GM12878 (cell line): ENCODE data around the gene TBCD. TPM values are rescaled to one million over a fixed set of nuclear protein-coding genes. Genes with fewer than 3 reads are reported as not detected.

Experiments
- ATAC-seq: fragments of 200-7000 bp; cut with Tn5 transposase; 3 replicates; pipeline ENCODE4 v1.9.1; 2020; ENCODE audit warnings: mild to moderate bottlenecking, moderate library complexity
- BruUV-seq: library from RNA; stranded (reverse); fragments of 400-500 nt; replicated peaks from 2 replicates; lab custom pipeline; 2021; lab: Mats Ljungman, UMichigan
- CTCF ChIA-PET: fragments of 300-600 bp; sonication (Branson Sonifier 250); formaldehyde crosslinking; extraction: SDS; loops from one replicate; lab custom pipeline; 2021; ENCODE audit warnings: inconsistent platforms; lab: Yijun Ruan, JAX
- POLR2A ChIA-PET: fragments of 350-600 bp; formaldehyde crosslinking; extraction: SDS; loops from one replicate; lab custom pipeline; 2021; ENCODE audit warnings: inconsistent platforms; lab: Charles Lee
- RAD21 ChIA-PET: fragments of 300-600 bp; sonication (Branson Sonifier 250); formaldehyde crosslinking; loops from one replicate; lab custom pipeline; 2023; ENCODE audit warnings: antibody characterized with exemption; ENCODE audit not compliant: unreplicated experiment; lab: Charles Lee
- SMC1A ChIA-PET: fragments of 300-600 bp; sonication (Branson Sonifier 250); formaldehyde crosslinking; loops from one replicate; lab custom pipeline; 2023; ENCODE audit not compliant: unreplicated experiment, uncharacterized antibody; lab: Charles Lee
- DNase-seq: peaks from one replicate; pipeline ENCODE4 v3.0.0-alpha.2; 2011; ENCODE audit warnings: low read depth, low spot score
- FAIRE-seq: peaks from 3 replicates; lab custom pipeline; 2011; peaks lifted over from hg19 to GRCh38; lab: Jason Lieb, UNC
- H2AFZ ChIP-seq: 2 replicates; pipeline ENCODE4 v1.6.0; 2011; ENCODE audit warnings: low read depth, low read length, control low read depth; ENCODE audit not compliant: control insufficient read depth
- H3K27ac ChIP-seq: 2 replicates; pipeline ENCODE4 v1.5.1; 2011; ENCODE audit warnings: control low read depth; ENCODE audit not compliant: control insufficient read depth, insufficient read depth
- H3K27me3 ChIP-seq, 2 experiments: replicated peaks in 1 of 2; 2 replicates each; pipeline versions ENCODE4 v1.6.0 to v1.6.1; 2011; ENCODE audit warnings: low read length in 1 of 2; ENCODE audit not compliant: control insufficient read depth in 2 of 2, insufficient read depth in 2 of 2
- H3K36me3 ChIP-seq, 2 experiments: 2 replicates each; pipeline ENCODE4 v1.5.1; 2011; ENCODE audit warnings: low read length in 1 of 2; ENCODE audit not compliant: control insufficient read depth in 2 of 2, insufficient read depth in 2 of 2
- H3K4me1 ChIP-seq: 2 replicates; pipeline ENCODE4 v1.6.1; 2011; ENCODE audit warnings: mild to moderate bottlenecking, low read length, moderate library complexity, mixed read lengths; ENCODE audit not compliant: control insufficient read depth, insufficient read depth
- H3K4me2 ChIP-seq: 2 replicates; pipeline ENCODE4 v1.6.0; 2011; ENCODE audit warnings: control low read depth; ENCODE audit not compliant: control insufficient read depth, insufficient read depth
- H3K4me3 ChIP-seq: fragments of 200-600 bp; sonication (generic); 2 replicates; pipeline ENCODE4 v1.5.1; 2016
- H3K79me2 ChIP-seq: 2 replicates; pipeline ENCODE4 v1.6.0; 2011; ENCODE audit warnings: low read length; ENCODE audit not compliant: control insufficient read depth, insufficient read depth
- H3K9ac ChIP-seq: 2 replicates; pipeline ENCODE4 v1.8.0; 2011; ENCODE audit warnings: low read length, control low read depth, mixed read lengths; ENCODE audit not compliant: control insufficient read depth, insufficient read depth
- H3K9me3 ChIP-seq: replicated peaks from 3 replicates; pipeline ENCODE4 v1.5.1; 2011; ENCODE audit warnings: mild to moderate bottlenecking, low read length; ENCODE audit not compliant: control insufficient read depth, insufficient read depth
- H4K20me1 ChIP-seq: 2 replicates; pipeline ENCODE4 v1.6.0; 2011; ENCODE audit not compliant: control insufficient read depth, insufficient read depth
- ATF7 ChIP-seq: fragments of 450-650 bp; IDR thresholded peaks from 2 replicates; pipeline ENCODE4 v1.6.1; 2016; ENCODE audit warnings: low read depth, mild to moderate bottlenecking
- CBX5 ChIP-seq: sonication (generic); IDR thresholded peaks from 2 replicates; pipeline ENCODE4 v1.6.1; 2016; ENCODE audit warnings: low read depth, moderate library complexity, mild to moderate bottlenecking, inconsistent platforms
- CHD1 ChIP-seq: IDR thresholded peaks from 2 replicates; pipeline ENCODE4 v1.6.1; 2012; ENCODE audit warnings: low read depth, low read length, improper control_type of control experiment
- CHD2 ChIP-seq: IDR thresholded peaks from 2 replicates; pipeline ENCODE4 v1.6.1; 2011; ENCODE audit warnings: low read depth, low read length, improper control_type of control experiment, borderline replicate concordance
- EED ChIP-seq: sonication (generic); IDR thresholded peaks from 2 replicates; pipeline ENCODE4 v1.6.1; 2016; ENCODE audit warnings: antibody characterized with exemption, low read depth
- MTA2 ChIP-seq: fragments of 450-650 bp; IDR thresholded peaks from 2 replicates; pipeline ENCODE4 v1.6.1; 2016; ENCODE audit warnings: low read depth, mild to moderate bottlenecking, moderate library complexity
- NKRF ChIP-seq: fragments of 450-650 bp; conservative IDR thresholded peaks from 2 replicates; pipeline ENCODE4 v1.6.1; 2017; ENCODE audit warnings: mild to moderate bottlenecking, moderate library complexity
- RBBP5 ChIP-seq: fragments of 200-600 bp; sonication (generic); conservative IDR thresholded peaks from 2 replicates; pipeline ENCODE4 v1.6.1; 2016
- RUNX3 ChIP-seq: IDR thresholded peaks from 2 replicates; pipeline ENCODE4 v1.6.1; 2012; ENCODE audit warnings: low read length, inconsistent platforms
- ZBED1 ChIP-seq: IDR thresholded peaks from 2 replicates; pipeline ENCODE4 v1.6.1; 2016; ENCODE audit warnings: borderline replicate concordance
- ZZZ3 ChIP-seq: IDR thresholded peaks from 2 replicates; pipeline ENCODE4 v1.6.1; 2011; ENCODE audit warnings: low read depth; ENCODE audit not compliant: control insufficient read depth, insufficient read length
- WGBS: methylation state at CpG from one replicate; pipeline ENCODE4 v1.1.6; 2016; ENCODE audit warnings: low lambda C conversion rate; ENCODE audit not compliant: insufficient replicate concordance, insufficient coverage; ENCODE audit errors: missing lambda C conversion rate; 5-methylcytosine and 5-hydroxymethylcytosine counted together
- in situ Hi-C: fragments of 300-500 bp; cut with MboI; formaldehyde crosslinking; loops from 9 replicates; pipeline ENCODE4 v1.14.3; 2018; ENCODE audit warnings: mixed read lengths
- intact Hi-C: fragments of 100-400 bp; cut with micrococcal nuclease; formaldehyde crosslinking; loops from one replicate; pipeline ENCODE4 v1.14.2; 2022; ENCODE audit not compliant: unreplicated experiment
- polyA plus RNA-seq, 11 experiments: library from polyadenylated mRNA; depleted of rRNA in 4 of 11; unstranded in 6 of 11; stranded (reverse) in 5 of 11; fragments of >200 nt; fragmentation: Nextera tagmentation in 4 of 11; fragmentation: Illumina TruSeq in 1 of 11; extraction: Ambion mirVana in 4 of 11; extraction: Trizol in 1 of 11; gene quantifications; 1 replicate in 1 of 11; 2 replicates in 10 of 11; pipeline versions ENCODE4 v1.2.1 to v1.2.3, GENCODE V29; 2011 to 2016; ENCODE audit warnings: inconsistent platforms in 2 of 11, missing spikeins in 2 of 11, low read depth in 1 of 11
- total RNA-seq, 4 experiments: library from RNA; depleted of rRNA in 3 of 4; stranded (reverse); fragments of >200 nt in 3 of 4; fragmentation: Illumina TruSeq in 1 of 4; extraction: Trizol in 1 of 4; gene quantifications; 2 replicates each; pipeline versions ENCODE4 v1.2.1 to v1.2.3, GENCODE V29; 2013 to 2021

TBCD gene
- total and polyA plus RNA-seq, 10 of the 15 experiments (the other 5 are each of a cell fraction or from before 2014, with no cell fraction given) = 10.3 to 114 (median 52.4) TPM

DNA sequence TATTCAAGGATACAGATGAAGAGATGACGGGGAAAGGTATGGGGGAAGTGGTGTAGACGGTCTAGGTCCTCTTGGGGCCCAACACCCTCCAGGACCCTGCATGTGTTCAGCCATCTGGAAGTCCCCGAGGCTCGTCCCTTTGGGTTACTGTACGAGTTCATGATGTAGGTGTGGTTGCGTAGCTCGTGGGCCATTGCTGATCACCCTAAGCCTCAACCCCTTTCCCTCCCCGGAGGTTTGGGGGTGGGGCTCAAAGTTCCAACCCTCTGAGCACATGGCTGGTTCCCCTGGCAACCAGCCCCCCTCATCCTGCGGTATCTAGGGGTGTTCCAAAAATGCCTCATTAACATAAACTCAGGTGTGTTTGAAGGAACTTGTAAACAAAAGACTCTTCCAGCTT lies 228.8 kb downstream of the TBCD start:
- H4K20me1 ChIP-seq = no peaks in the 10 kb centered on the region
- no peaks in the 10 kb centered on the region for H3K27me3 ChIP-seq
- CTCF ChIA-PET = no interaction called here
- TF ChIP-seq RUNX3 = no peak
- no peak for TF ChIP-seq EED
- H3K36me3 ChIP-seq = no peaks in the 10 kb centered on the region
- H3K9ac ChIP-seq = no peak overlapping the region
- H3K27ac ChIP-seq = no peak overlapping the region
- 65% methylated on average over 9 of the region's 9 CpGs for WGBS
- H3K9me3 ChIP-seq = no peaks in the 10 kb centered on the region
- intact Hi-C loops = no loop called here
- in situ Hi-C loops = no loop called here
- BruUV-seq = no TSS peak
- DNase-seq (no peak), ATAC-seq (no peak), FAIRE-seq (no peak)
- H3K4me3 ChIP-seq = no peak overlapping the region
- SMC1A ChIA-PET = interaction anchor here (0.6 to 1.5 kb wide), 2 partner anchors 11 to 165 kb away, joined by 3 to 5 read pairs; no protein-coding TSS in a partner anchor
- no peak overlapping the region for H3K4me2 ChIP-seq
- H3K4me1 ChIP-seq = peaks cover 12% of the 10 kb centered on the region
- RAD21 ChIA-PET = no interaction called here
- POLR2A ChIA-PET = no interaction called here
- H3K79me2 ChIP-seq = no peaks in the 10 kb centered on the region
- H2AFZ ChIP-seq = no peak overlapping the region

DNA sequence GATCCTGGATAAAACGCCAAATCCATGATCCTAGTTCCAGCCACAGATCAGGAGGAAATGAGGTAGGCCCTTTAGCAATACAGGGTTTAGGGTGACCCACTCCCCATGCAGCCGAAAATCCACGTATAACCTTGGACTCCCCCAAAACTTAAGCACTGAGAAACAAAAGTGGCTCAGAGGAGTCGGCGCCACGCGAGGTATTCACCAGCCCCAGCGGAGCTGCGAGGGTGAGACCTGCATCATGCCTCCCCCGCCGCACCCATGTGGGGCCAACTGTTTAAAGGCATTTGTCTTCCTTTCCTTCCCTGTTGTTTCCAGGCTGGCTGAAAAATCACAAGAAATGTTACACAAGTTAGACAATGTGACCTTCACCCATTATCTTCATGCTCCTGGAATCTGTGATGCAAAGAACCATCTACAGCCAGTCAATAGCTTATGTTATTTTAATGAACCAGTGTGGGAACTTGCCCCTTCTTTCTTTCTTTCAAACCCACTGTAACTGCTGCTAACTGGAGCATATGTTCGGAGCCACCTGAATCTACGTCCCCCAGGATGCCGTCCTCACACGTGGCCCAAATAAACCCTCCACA lies 229.4 kb downstream of the TBCD start:
- DNase-seq (no peak), FAIRE-seq (no peak), ATAC-seq (no peak)
- BruUV-seq = no TSS peak
- peaks cover 15% of the 10 kb centered on the region for H3K4me1 ChIP-seq
- intact Hi-C loops = no loop called here
- no peaks in the 10 kb centered on the region for H3K79me2 ChIP-seq
- no peaks in the 10 kb centered on the region for H3K36me3 ChIP-seq
- no peak overlapping the region for H3K4me3 ChIP-seq
- WGBS = 82% methylated on average over 15 of the region's 15 CpGs
- ChIA-PET SMC1A (interaction anchor here (1.5 kb wide), 1 partner anchor 11 kb away, joined by 5 read pairs; no protein-coding TSS in a partner anchor), CTCF (interaction anchor here (0.8 kb wide), 1 partner anchor 199 kb away, joined by 3 read pairs; no protein-coding TSS in a partner anchor), RAD21 (no interaction called here), POLR2A (no interaction called here)
- H2AFZ ChIP-seq = no peak overlapping the region
- H4K20me1 ChIP-seq = no peaks in the 10 kb centered on the region
- no peak overlapping the region for H3K9ac ChIP-seq
- no peaks in the 10 kb centered on the region for H3K27me3 ChIP-seq
- no peak overlapping the region for H3K27ac ChIP-seq
- no peaks in the 10 kb centered on the region for H3K9me3 ChIP-seq
- in situ Hi-C loops = no loop called here
- H3K4me2 ChIP-seq = no peak overlapping the region
- TF ChIP-seq MTA2 (no peak), CHD1 (no peak), ZZZ3 (no peak), NKRF (no peak), CBX5 (no peak), ZBED1 (no peak), ATF7 (no peak), RBBP5 (no peak), CHD2 (no peak)
